Spleen (tissue), 11 donors: ENCODE data around the gene NUDT1. TPM values are rescaled to one million over a fixed set of nuclear protein-coding genes. Genes with fewer than 3 reads are reported as not detected.

Source experiments
- DNase-seq: peaks from one replicate; pipeline ENCODE4 v3.0.0-alpha.2; 2020
- H3K27ac ChIP-seq, 8 donors: fragments of 200-600 bp; sonication (generic) in 7 of 8; 1 replicate in 4 of 8; 2 replicates in 4 of 8; pipeline versions ENCODE4 v1.5.0 to v1.8.0; 2016 to 2021; ENCODE audit warnings: inconsistent platforms in 4 of 8, mild to moderate bottlenecking in 4 of 8, moderate library complexity in 1 of 8
- H3K27me3 ChIP-seq, 7 donors: fragments of 200-600 bp; sonication (generic) in 6 of 7; replicated peaks in 1 of 7; 1 replicate in 4 of 7; 2 replicates in 3 of 7; pipeline versions ENCODE4 v1.5.0 to v1.8.0; 2016 to 2021; ENCODE audit warnings: inconsistent platforms in 3 of 7, mild to moderate bottlenecking in 1 of 7
- H3K36me3 ChIP-seq, 6 donors: fragments of 200-600 bp; sonication (generic) in 5 of 6; 1 replicate in 4 of 6; 2 replicates in 2 of 6; pipeline versions ENCODE4 v1.5.0 to v1.8.0; 2016 to 2021; ENCODE audit warnings: inconsistent platforms in 2 of 6
- H3K4me1 ChIP-seq, 6 donors: fragments of 200-600 bp; sonication (generic) in 5 of 6; 1 replicate in 3 of 6; 2 replicates in 3 of 6; pipeline versions ENCODE4 v1.5.0 to v1.8.0; 2016 to 2021; ENCODE audit warnings: inconsistent platforms in 3 of 6
- H3K4me3 ChIP-seq, 8 donors: fragments of 200-600 bp; sonication (generic) in 7 of 8; 1 replicate in 4 of 8; 2 replicates in 4 of 8; pipeline versions ENCODE4 v1.5.0 to v1.8.0; 2016 to 2021; ENCODE audit warnings: inconsistent platforms in 4 of 8, mild to moderate bottlenecking in 4 of 8, moderate library complexity in 2 of 8
- H3K9me3 ChIP-seq, 8 donors: fragments of 200-600 bp; sonication (generic) in 7 of 8; 1 replicate in 4 of 8; 2 replicates in 4 of 8; pipeline versions ENCODE4 v1.5.0 to v1.8.0; 2016 to 2021; ENCODE audit warnings: inconsistent platforms in 4 of 8
- CTCF ChIP-seq, 11 experiments: fragments of 200-600 bp in 7 of 11; fragments of 450-650 bp in 4 of 11; sonication (generic) in 4 of 11; IDR thresholded peaks in 8 of 11; conservative IDR thresholded peaks in 3 of 11; 1 replicate in 7 of 11; 2 replicates in 4 of 11; pipeline versions ENCODE4 v1.4.0 to v1.8.0; 2016 to 2021; ENCODE audit warnings: antibody characterized with exemption in 11 of 11, inconsistent platforms in 4 of 11, mild to moderate bottlenecking in 1 of 11
- POLR2A ChIP-seq, 3 donors: fragments of 450-650 bp; IDR thresholded peaks; one replicate each; pipeline ENCODE4 v1.5.1; 2017; ENCODE audit warnings: antibody characterized with exemption in 3 of 3, mild to moderate bottlenecking in 1 of 3
- POLR2AphosphoS5 ChIP-seq, 3 donors: sonication (generic); formaldehyde crosslinking; IDR thresholded peaks; one replicate each; pipeline ENCODE4 v1.5.1; 2017; ENCODE audit warnings: antibody characterized with exemption in 3 of 3
- WGBS, 5 donors: extraction: QIAGEN DNeasy Blood & Tissue Kit in 3 of 5; methylation state at CpG; one replicate each; pipeline versions ENCODE4 v1.1.5 to v1.1.7; 2013 to 2018; 5-methylcytosine and 5-hydroxymethylcytosine counted together
- intact Hi-C: fragments of 100-400 bp; cut with DNase I; formaldehyde crosslinking; loops from one replicate; pipeline ENCODE4 v1.15.0; 2023; ENCODE audit warnings: low total_unique reads
- polyA plus RNA-seq, 3 donors: library from polyadenylated mRNA; stranded (reverse); fragments of 200-250 nt; gene quantifications; one replicate each; pipeline ENCODE4 v1.2.1, GENCODE V29; 2013
- total RNA-seq, 7 donors: library from RNA; depleted of rRNA in 3 of 7; stranded (reverse); fragments of >200 nt in 3 of 7; fragmentation: NEBNext Ultra II Directional in 4 of 7; extraction: Animal tissue kit (Norgen Biotek cat#: 25700) in 4 of 7; gene quantifications; one replicate each; pipeline versions ENCODE4 v1.1.0 to v1.2.1, GENCODE V29; 2016 to 2021
- donor health status: healthy with polysubstance abuse.
- donor health status: DM: no; HTN: no; CAD: no; lungs with moderate emphysema.
- donor health status: DM: no; HTN: no; CAD: no.
- donor health status: Bipolar disorder and iron deficiency.
- donor health status: healthy.
- donor health status: DM: no; HTN: no; CAD: no.
- donor health status: DM: yes; HTN: yes; CAD: no.

The NUDT1 gene
- total and polyA plus RNA-seq, 10 donors, result 13.7 to 69.3 (median 22.6) TPM

- WGBS, 5 donors, result 71 to 80% (median 77%) methylated on average over 16 to 24 of the region's 24 CpGs
- Histone ChIP-seq H3K4me3 (no peak overlapping the region), H3K27ac (peak overlapping the region in 5 of 8 donors; percentile 18 to 69 (median 27)), H3K27me3 (no peaks in the 10 kb centered on the region), H3K9me3 (no peaks in the 10 kb centered on the region), H3K36me3 (peaks cover 0 to 67% (median 47%) of the 10 kb centered on the region in 6 donors), H3K4me1 (peaks cover 9 to 50% (median 26%) of the 10 kb centered on the region in 6 donors)
- TF ChIP-seq CTCF (IDR thresholded peaks at IDR 0.05 in 8 of 11, conservative IDR thresholded peaks at IDR 0.05 in 3 of 11), result no peak
- TF ChIP-seq POLR2AphosphoS5 (IDR thresholded peaks at IDR 0.05), result peak; percentile 11 to 63 (median 53)
- intact Hi-C loops, result no loop called here
- DNase-seq, result peak; percentile 75
Observed at GRCh38 chr7:2251841-2252771, 10.1 kb downstream of the NUDT1 start.

- H3K4me1 ChIP-seq, result peaks cover 9 to 41% (median 21%) of the 10 kb centered on the region in 6 donors
- no peaks in the 10 kb centered on the region for H3K27me3 ChIP-seq
- peaks cover 0 to 74% (median 54%) of the 10 kb centered on the region in 6 donors for H3K36me3 ChIP-seq
- H3K4me3 ChIP-seq, result no peak overlapping the region
- H3K27ac ChIP-seq, result peak overlapping the region in 3 of 8 donors; percentile 44 to 69 (median 58)
- TF ChIP-seq CTCF (IDR thresholded peaks at IDR 0.05 in 8 of 11, conservative IDR thresholded peaks at IDR 0.05 in 3 of 11) (no peak), POLR2A (IDR thresholded peaks at IDR 0.05) (no peak), POLR2AphosphoS5 (IDR thresholded peaks at IDR 0.05) (peak in 1 of 3 donors; percentile 46)
- no peaks in the 10 kb centered on the region for H3K9me3 ChIP-seq
- DNase-seq, result no peak
- 81 to 93% (median 89%) methylated on average over 7 to 9 of the region's 9 CpGs for WGBS, 5 donors
- intact Hi-C loops, result no loop called here
Observed at GRCh38 chr7:2253021-2253420, 11.0 kb downstream of the NUDT1 start.

GRCh38 chr7:2253525-2254244, 11.7 kb downstream of the NUDT1 start:
- WGBS, 5 donors, result 86 to 94% (median 91%) methylated on average over 18 to 32 of the region's 32 CpGs
- Histone ChIP-seq H3K4me3 (no peak overlapping the region), H3K9me3 (no peaks in the 10 kb centered on the region), H3K27me3 (no peaks in the 10 kb centered on the region), H3K27ac (peak overlapping the region in 1 of 8 donors; percentile 69), H3K4me1 (peaks cover 9 to 36% (median 15%) of the 10 kb centered on the region in 6 donors), H3K36me3 (peaks cover 0 to 81% (median 57%) of the 10 kb centered on the region in 6 donors)
- TF ChIP-seq POLR2AphosphoS5 (IDR thresholded peaks at IDR 0.05), result peak in 1 of 3 donors; percentile 48
- no peak for TF ChIP-seq CTCF (IDR thresholded peaks at IDR 0.05 in 8 of 11, conservative IDR thresholded peaks at IDR 0.05 in 3 of 11)
- TF ChIP-seq POLR2A (IDR thresholded peaks at IDR 0.05), result no peak
- DNase-seq, result no peak
- intact Hi-C loops, result no loop called here
